ACC112 (cell line): ENCODE data around the gene ZNF524.

ENCODE experiments used
- H2AFZ ChIP-seq: fragments of 200-600 bp; sonication (generic); one replicate; pipeline ENCODE4 v1.6.0; 2017; ENCODE audit warnings: antibody characterized with exemption, low read length; ENCODE audit not compliant: unreplicated experiment
- H3K27ac ChIP-seq: fragments of 200-600 bp; sonication (generic); 2 replicates; pipeline ENCODE4 v1.5.1; 2014; ENCODE audit warnings: low read depth, mild to moderate bottlenecking, antibody characterized with exemption, low read length, moderate library complexity
- H3K27me3 ChIP-seq: fragments of 200-600 bp; sonication (generic); 2 replicates; pipeline ENCODE4 v1.6.1; 2014; ENCODE audit warnings: mild to moderate bottlenecking, antibody characterized with exemption, low read length, moderate library complexity, mixed read lengths; ENCODE audit not compliant: insufficient read depth
- H3K36me3 ChIP-seq: fragments of 200-600 bp; sonication (generic); 2 replicates; pipeline ENCODE4 v1.6.1; 2016; ENCODE audit warnings: mild to moderate bottlenecking, antibody characterized with exemption, low read length, moderate library complexity, mixed read lengths; ENCODE audit not compliant: insufficient read depth
- H3K4me1 ChIP-seq: fragments of 200-600 bp; sonication (generic); one replicate; pipeline ENCODE4 v1.6.1; 2016; ENCODE audit warnings: low read length, mixed read lengths; ENCODE audit not compliant: insufficient read depth, unreplicated experiment, control insufficient read depth
- H3K4me3 ChIP-seq: fragments of 200-600 bp; sonication (generic); 2 replicates; pipeline ENCODE4 v1.5.1; 2014; ENCODE audit warnings: mild to moderate bottlenecking, low read depth, low read length
- H3K79me2 ChIP-seq: fragments of 200-600 bp; sonication (generic); one replicate; pipeline ENCODE4 v1.6.0; 2016; ENCODE audit warnings: low read length; ENCODE audit not compliant: control insufficient read depth, unreplicated experiment, insufficient read depth

Gene ZNF524

DNA sequence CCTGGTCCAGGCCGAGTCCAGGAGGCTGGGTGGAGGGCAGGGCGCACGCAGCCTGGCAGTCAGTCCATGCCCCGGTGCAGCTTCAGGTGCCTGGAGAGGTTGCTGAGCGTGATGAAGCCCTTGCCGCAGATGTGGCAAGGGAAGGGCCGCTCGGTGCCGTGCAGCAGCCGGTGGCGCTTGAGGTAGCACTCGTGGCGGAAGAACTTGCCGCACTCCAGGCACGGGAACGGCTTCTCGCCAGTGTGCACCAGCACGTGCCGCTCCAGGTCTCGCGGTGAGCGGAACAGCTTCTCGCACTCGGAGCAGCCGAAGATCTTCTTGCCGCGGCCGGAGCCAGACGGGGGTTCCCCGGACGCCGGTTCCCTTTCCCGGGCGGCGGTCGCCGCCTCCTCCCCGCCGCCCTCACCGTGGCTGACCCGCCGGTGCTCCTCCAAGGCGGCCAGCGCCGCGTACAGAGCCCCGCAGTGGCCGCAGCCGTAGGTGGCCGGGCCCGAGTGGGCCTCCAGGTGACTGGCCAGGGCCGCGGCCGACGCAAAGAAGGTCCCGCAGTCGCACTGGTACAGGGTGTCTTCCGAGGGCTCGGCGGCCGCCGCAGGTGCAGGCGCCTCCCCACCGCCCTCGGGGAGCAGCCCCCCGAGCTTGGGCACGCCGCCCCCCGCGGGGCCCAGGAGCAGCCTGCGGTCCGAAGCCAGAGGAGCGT is 7.5 kb upstream of the ZNF524 start:
- Histone ChIP-seq H3K36me3 (peaks cover 19% of the 10 kb centered on the region; the same call in 1 of the 2 replicates), H3K27ac (no peak overlapping the region), H3K4me1 (no peaks in the 10 kb centered on the region), H3K4me3 (no peak overlapping the region), H3K27me3 (no peaks in the 10 kb centered on the region), H3K79me2 (no peaks in the 10 kb centered on the region), H2AFZ (no peak overlapping the region)

DNA sequence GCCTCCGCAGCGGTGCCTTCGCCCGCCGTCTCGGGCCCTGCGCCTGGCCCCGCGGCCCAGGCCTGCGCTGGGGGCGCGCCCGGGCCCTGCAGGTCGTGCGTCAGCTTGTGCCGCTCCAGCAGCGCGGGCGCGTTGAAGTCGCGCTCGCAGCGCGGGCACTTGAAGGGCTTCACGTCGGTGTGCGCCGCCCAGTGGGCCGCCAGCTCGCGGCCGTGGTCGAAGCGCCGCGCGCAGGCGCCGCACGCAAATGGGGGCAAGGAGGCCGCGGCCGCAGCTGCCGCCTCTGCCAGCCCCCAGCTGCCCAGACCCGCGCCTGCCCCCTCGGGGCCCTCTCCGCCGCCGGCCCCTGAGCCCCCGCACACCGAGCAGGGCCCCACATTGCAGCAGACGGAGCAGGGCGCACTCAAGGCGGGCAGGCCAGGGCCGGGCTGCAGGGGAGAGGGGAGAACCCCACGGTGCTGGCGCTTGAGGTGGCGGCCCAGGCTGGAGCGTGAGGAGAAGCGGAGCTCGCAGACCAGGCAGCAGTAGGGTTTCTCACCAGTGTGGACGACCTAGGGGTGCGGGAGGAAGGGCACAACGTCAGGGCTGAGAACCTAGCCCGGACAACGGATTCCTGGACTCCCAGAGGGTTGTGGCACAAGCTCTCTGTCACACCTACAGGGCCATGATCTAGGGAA is 6.9 kb upstream of the ZNF524 start:
- Histone ChIP-seq H3K36me3 (peaks cover 19% of the 10 kb centered on the region; the same call in 1 of the 2 replicates), H3K27me3 (no peaks in the 10 kb centered on the region), H3K4me3 (no peak overlapping the region), H2AFZ (no peak overlapping the region), H3K27ac (no peak overlapping the region), H3K79me2 (no peaks in the 10 kb centered on the region), H3K4me1 (no peaks in the 10 kb centered on the region)

GRCh38 chr19:55594996-55595545 is 5.0 kb upstream of the ZNF524 start:
- H3K27me3 ChIP-seq = no peaks in the 10 kb centered on the region
- H3K36me3 ChIP-seq = peaks cover 19% of the 10 kb centered on the region; the same call in 1 of the 2 replicates
- no peaks in the 10 kb centered on the region for H3K4me1 ChIP-seq
- H3K27ac ChIP-seq = no peak overlapping the region
- no peak overlapping the region for H3K4me3 ChIP-seq
- H2AFZ ChIP-seq = no peak overlapping the region
- H3K79me2 ChIP-seq = no peaks in the 10 kb centered on the region

GRCh38 chr19:55596304-55596703 is 3.8 kb upstream of the ZNF524 start:
- no peaks in the 10 kb centered on the region for H3K27me3 ChIP-seq
- no peak overlapping the region for H2AFZ ChIP-seq
- H3K4me3 ChIP-seq = no peak overlapping the region
- H3K36me3 ChIP-seq = peaks cover 19% of the 10 kb centered on the region; the same call in 1 of the 2 replicates
- no peaks in the 10 kb centered on the region for H3K4me1 ChIP-seq
- no peak overlapping the region for H3K27ac ChIP-seq
- peaks cover 3% of the 10 kb centered on the region for H3K79me2 ChIP-seq

GRCh38 chr19:55597501-55597921 is 2.6 kb upstream of the ZNF524 start:
- no peak overlapping the region for H3K4me3 ChIP-seq
- no peaks in the 10 kb centered on the region for H3K4me1 ChIP-seq
- H2AFZ ChIP-seq = no peak overlapping the region
- peaks cover 19% of the 10 kb centered on the region; the same call in 1 of the 2 replicates for H3K36me3 ChIP-seq
- H3K27me3 ChIP-seq = no peaks in the 10 kb centered on the region
- no peak overlapping the region for H3K27ac ChIP-seq
- H3K79me2 ChIP-seq = peaks cover 3% of the 10 kb centered on the region

DNA sequence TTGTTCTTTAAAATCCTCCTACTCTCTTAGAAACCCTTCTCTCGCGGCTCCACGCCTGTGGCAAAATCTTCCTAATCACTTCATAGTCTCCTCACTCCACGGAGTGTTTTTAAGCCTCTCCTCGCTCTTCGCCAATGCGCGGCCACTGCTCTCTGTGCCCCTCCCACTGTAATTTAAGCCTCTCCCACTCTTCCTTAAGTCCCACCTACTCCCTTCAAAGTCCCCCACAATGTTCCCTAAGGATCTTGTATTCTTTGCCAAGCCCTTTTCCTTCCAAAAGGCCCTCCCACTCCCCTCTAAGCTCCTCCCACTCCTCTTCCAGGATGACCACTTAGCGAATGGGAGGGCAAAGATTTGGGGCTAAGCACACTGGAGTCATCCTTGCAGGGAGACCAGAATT is 2.1 kb upstream of the ZNF524 start:
- H3K79me2 ChIP-seq = peaks cover 3% of the 10 kb centered on the region
- H3K27me3 ChIP-seq = no peaks in the 10 kb centered on the region
- H3K4me1 ChIP-seq = no peaks in the 10 kb centered on the region
- H3K36me3 ChIP-seq = peaks cover 19% of the 10 kb centered on the region; the same call in 1 of the 2 replicates
- no peak overlapping the region for H3K27ac ChIP-seq
- H3K4me3 ChIP-seq = no peak overlapping the region
- H2AFZ ChIP-seq = no peak overlapping the region

GRCh38 chr19:55598719-55599467 is 1.2 kb upstream of the ZNF524 start:
- peaks cover 3% of the 10 kb centered on the region for H3K79me2 ChIP-seq
- peak overlapping the region; percentile 75 for H3K4me3 ChIP-seq
- no peaks in the 10 kb centered on the region for H3K4me1 ChIP-seq
- no peak overlapping the region for H2AFZ ChIP-seq
- no peaks in the 10 kb centered on the region for H3K27me3 ChIP-seq
- H3K36me3 ChIP-seq = peaks cover 16% of the 10 kb centered on the region; the same call in 1 of the 2 replicates
- H3K27ac ChIP-seq = peak overlapping the region; percentile 95

GRCh38 chr19:55599468-55599841 is 633 bp upstream of the ZNF524 start, which contains the start of gene FIZ1:
Gene FIZ1 (minus strand): TSS chr19:55599517. CDS start chr19:55597865, 1,652 bp downstream.
- H3K4me1 ChIP-seq = no peaks in the 10 kb centered on the region
- peak within 1 kb of the TSS; percentile 95 for H3K27ac ChIP-seq
- peak within 1 kb of the TSS; percentile 75 for H3K4me3 ChIP-seq
- H3K27me3 ChIP-seq = no peaks in the 10 kb centered on the region
- peaks cover 16% of the 10 kb centered on the region; the same call in 1 of the 2 replicates for H3K36me3 ChIP-seq
- peaks cover 3% of the 10 kb centered on the region for H3K79me2 ChIP-seq
- H2AFZ ChIP-seq = peak within 1 kb of the TSS; percentile 73

- H3K27ac ChIP-seq = no peak overlapping the region
These were observed 557 bp downstream of the ZNF524 start for GRCh38 chr19:55600662-55601028.

GRCh38 chr19:55601084-55601483 is 996 bp downstream of the ZNF524 start:
- no peak overlapping the region for H3K27ac ChIP-seq
- no peak overlapping the region for H2AFZ ChIP-seq
- no peaks in the 10 kb centered on the region for H3K4me1 ChIP-seq

More at GRCh38 chr19:55600662-55601028, 557 bp downstream of the ZNF524 start:
- Histone ChIP-seq H2AFZ (peak overlapping the region; percentile 14), H3K36me3 (peaks cover 5% of the 10 kb centered on the region; the same call in 1 of the 2 replicates), H3K27me3 (no peaks in the 10 kb centered on the region), H3K79me2 (peaks cover 3% of the 10 kb centered on the region), H3K4me3 (peak overlapping the region; percentile 75), H3K4me1 (no peaks in the 10 kb centered on the region)

More at GRCh38 chr19:55601084-55601483, 996 bp downstream of the ZNF524 start:
- H3K36me3 ChIP-seq = peaks cover under 1% of the 10 kb centered on the region; the same call in 1 of the 2 replicates
- H3K4me3 ChIP-seq = peak overlapping the region; percentile 75
- no peaks in the 10 kb centered on the region for H3K27me3 ChIP-seq
- H3K79me2 ChIP-seq = peaks cover 3% of the 10 kb centered on the region
